ENCODE measurements around the gene MAPK6.

GRCh38 chr15:51991141-51991540 is 27.9 kb upstream of the MAPK6 start:
- TF ChIP-seq POLR2A (IDR thresholded peaks at IDR 0.05) = no peak
- TF ChIP-seq, protein P1, sequence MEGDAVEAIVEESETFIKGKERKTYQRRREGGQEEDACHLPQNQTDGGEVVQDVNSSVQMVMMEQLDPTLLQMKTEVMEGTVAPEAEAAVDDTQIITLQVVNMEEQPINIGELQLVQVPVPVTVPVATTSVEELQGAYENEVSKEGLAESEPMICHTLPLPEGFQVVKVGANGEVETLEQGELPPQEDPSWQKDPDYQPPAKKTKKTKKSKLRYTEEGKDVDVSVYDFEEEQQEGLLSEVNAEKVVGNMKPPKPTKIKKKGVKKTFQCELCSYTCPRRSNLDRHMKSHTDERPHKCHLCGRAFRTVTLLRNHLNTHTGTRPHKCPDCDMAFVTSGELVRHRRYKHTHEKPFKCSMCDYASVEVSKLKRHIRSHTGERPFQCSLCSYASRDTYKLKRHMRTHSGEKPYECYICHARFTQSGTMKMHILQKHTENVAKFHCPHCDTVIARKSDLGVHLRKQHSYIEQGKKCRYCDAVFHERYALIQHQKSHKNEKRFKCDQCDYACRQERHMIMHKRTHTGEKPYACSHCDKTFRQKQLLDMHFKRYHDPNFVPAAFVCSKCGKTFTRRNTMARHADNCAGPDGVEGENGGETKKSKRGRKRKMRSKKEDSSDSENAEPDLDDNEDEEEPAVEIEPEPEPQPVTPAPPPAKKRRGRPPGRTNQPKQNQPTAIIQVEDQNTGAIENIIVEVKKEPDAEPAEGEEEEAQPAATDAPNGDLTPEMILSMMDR (IDR thresholded peaks at IDR 0.05) = no peak

Measured in adrenal gland (tissue), 5 donors.